Uterus (tissue), 4 donors: ENCODE results near the gene MAPKBP1. TPM values are rescaled to one million over a fixed set of nuclear protein-coding genes. Genes with fewer than 3 reads are reported as not detected.

ENCODE experiments used
- DNase-seq, 2 donors: peaks; one replicate each; pipeline ENCODE4 v3.0.0-alpha.2; 2019 to 2020
- H3K27ac ChIP-seq, 2 donors: fragments of 200-600 bp; sonication (generic); 1 replicate in 1 of 2; 2 replicates in 1 of 2; pipeline ENCODE4 v1.5.1; 2016 to 2018
- H3K27me3 ChIP-seq, 2 donors: fragments of 200-600 bp; sonication (generic); one replicate each; pipeline ENCODE4 v1.5.1; 2018 to 2019; ENCODE audit warnings: control low read depth in 1 of 2
- H3K36me3 ChIP-seq, 2 donors: fragments of 200-600 bp; sonication (generic); one replicate each; pipeline ENCODE4 v1.5.1; 2019; ENCODE audit warnings: control low read depth in 1 of 2
- H3K4me1 ChIP-seq, 2 donors: fragments of 200-600 bp; sonication (generic); one replicate each; pipeline ENCODE4 v1.5.1; 2018 to 2019; ENCODE audit warnings: control low read depth in 1 of 2
- H3K4me3 ChIP-seq, 2 donors: fragments of 200-600 bp; sonication (generic); 1 replicate in 1 of 2; 2 replicates in 1 of 2; pipeline ENCODE4 v1.5.1; 2018 to 2019; ENCODE audit warnings: mild to moderate bottlenecking in 1 of 2
- H3K9me3 ChIP-seq, 2 donors: fragments of 200-600 bp; sonication (generic); one replicate each; pipeline ENCODE4 v1.5.1; 2019; ENCODE audit warnings: control low read depth in 1 of 2
- CTCF ChIP-seq, 4 experiments: fragments of 200-600 bp in 2 of 4; fragments of 450-650 bp in 2 of 4; sonication (generic) in 2 of 4; IDR thresholded peaks; one replicate each; pipeline ENCODE4 v1.5.1; 2016 to 2019; ENCODE audit warnings: antibody characterized with exemption in 4 of 4, mild to moderate bottlenecking in 2 of 4, moderate library complexity in 1 of 4
- POLR2A ChIP-seq, 2 donors: fragments of 450-650 bp; IDR thresholded peaks; one replicate each; pipeline ENCODE4 v1.6.1; 2016; ENCODE audit warnings: antibody characterized with exemption in 2 of 2, mild to moderate bottlenecking in 1 of 2, moderate library complexity in 1 of 2
- intact Hi-C: fragments of 100-400 bp; cut with DNase I; formaldehyde crosslinking; loops from one replicate; pipeline ENCODE4 v1.15.1; 2023; ENCODE audit warnings: low total_unique reads
- total RNA-seq, 4 donors: library from RNA; depleted of rRNA in 3 of 4; stranded (reverse); fragments of >200 nt in 3 of 4; gene quantifications; one replicate each; pipeline versions ENCODE4 v1.1.0 to v1.2.4, GENCODE V29; 2014 to 2023
- donor health status: DM: yes; HTN: yes; CAD: no.

The MAPKBP1 gene
- total RNA-seq, 4 donors from 2014 or later, result 5.9 to 56.2 (median 23.5) TPM

GRCh38 chr15:41772720-41773331 lies 1.5 kb upstream of the MAPKBP1 start:
- peak; percentile 47 to 49 for DNase-seq
- Histone ChIP-seq H3K4me3 (no peak overlapping the region), H3K4me1 (peaks cover 6% of the 10 kb centered on the region in 2 donors), H3K36me3 (no peaks in the 10 kb centered on the region), H3K27me3 (no peaks in the 10 kb centered on the region), H3K27ac (peak overlapping the region; percentile 87), H3K9me3 (no peaks in the 10 kb centered on the region)
- TF ChIP-seq CTCF (IDR thresholded peaks at IDR 0.05), result peak; percentile 59 to 88 (median 70)
- TF ChIP-seq POLR2A (IDR thresholded peaks at IDR 0.05), result no peak
- intact Hi-C loops, result loop anchor here (5.0 kb wide), 1 partner anchor 39 kb away; no protein-coding TSS in a partner anchor

GRCh38 chr15:41773332-41773728 lies 954 bp upstream of the MAPKBP1 start:
- Histone ChIP-seq H3K4me3 (peak overlapping the region in 1 of 2 donors; percentile 55), H3K27ac (peak overlapping the region; percentile 87), H3K9me3 (no peaks in the 10 kb centered on the region), H3K4me1 (peaks cover 6% of the 10 kb centered on the region in 2 donors), H3K36me3 (no peaks in the 10 kb centered on the region), H3K27me3 (no peaks in the 10 kb centered on the region)
- DNase-seq, result no peak
- intact Hi-C loops, result loop anchor here (5.0 kb wide), 1 partner anchor 39 kb away; no protein-coding TSS in a partner anchor
- no peak for TF ChIP-seq CTCF (IDR thresholded peaks at IDR 0.05)
- no peak for TF ChIP-seq POLR2A (IDR thresholded peaks at IDR 0.05)

- H3K27ac ChIP-seq, result peak overlapping the region; percentile 87
- peaks cover 6% of the 10 kb centered on the region in 2 donors for H3K4me1 ChIP-seq
- DNase-seq, result no peak
- H3K36me3 ChIP-seq, result no peaks in the 10 kb centered on the region
- no peak for TF ChIP-seq CTCF (IDR thresholded peaks at IDR 0.05)
- TF ChIP-seq POLR2A (IDR thresholded peaks at IDR 0.05), result no peak
- H3K27me3 ChIP-seq, result no peaks in the 10 kb centered on the region
- H3K9me3 ChIP-seq, result no peaks in the 10 kb centered on the region
- H3K4me3 ChIP-seq, result peak overlapping the region; percentile 55 to 71
- intact Hi-C loops, result loop anchor here (5.0 kb wide), 1 partner anchor 39 kb away; no protein-coding TSS in a partner anchor
Observed at GRCh38 chr15:41773729-41774061, 589 bp upstream of the MAPKBP1 start.

- H3K4me3 ChIP-seq, result peak overlapping the region; percentile 55 to 71
- no peaks in the 10 kb centered on the region for H3K36me3 ChIP-seq
- peaks cover 6% of the 10 kb centered on the region in 2 donors for H3K4me1 ChIP-seq
- no peaks in the 10 kb centered on the region for H3K9me3 ChIP-seq
- peak overlapping the region; percentile 87 for H3K27ac ChIP-seq
- no peak for DNase-seq
- no peak for TF ChIP-seq CTCF (IDR thresholded peaks at IDR 0.05)
- no peak for TF ChIP-seq POLR2A (IDR thresholded peaks at IDR 0.05)
- intact Hi-C loops, result loop anchor here (5.0 kb wide), 1 partner anchor 37 kb away; no protein-coding TSS in a partner anchor
- H3K27me3 ChIP-seq, result no peaks in the 10 kb centered on the region
Observed at GRCh38 chr15:41774882-41775417, 666 bp downstream of the MAPKBP1 start.

GRCh38 chr15:41775651-41776050 lies 1.4 kb downstream of the MAPKBP1 start:
- no peaks in the 10 kb centered on the region for H3K27me3 ChIP-seq
- peak overlapping the region; percentile 55 to 71 for H3K4me3 ChIP-seq
- no peaks in the 10 kb centered on the region for H3K36me3 ChIP-seq
- peak overlapping the region; percentile 87 for H3K27ac ChIP-seq
- no peaks in the 10 kb centered on the region for H3K9me3 ChIP-seq
- no peak for TF ChIP-seq CTCF (IDR thresholded peaks at IDR 0.05)
- DNase-seq, result no peak
- intact Hi-C loops, result no loop called here
- H3K4me1 ChIP-seq, result peaks cover 6% of the 10 kb centered on the region in 2 donors
